Stimulated activated CD8-positive, alpha-beta memory T cell treated with anti-CD3 and anti-CD28 coated beads, Interleukin-2, amount 100 ng/mL, for 48 hours (primary cell): ENCODE measurements around the gene TCP10L.
"Not testable (repeated sequence)": the region's sequence is repeated elsewhere in the genome, so short reads cannot be mapped to it uniquely, and the experiment has no call there.

ENCODE experiments used
- DNase-seq, 2 donors: peaks; one replicate each; pipeline ENCODE4 v3.0.0-alpha.2; 2020; ENCODE audit warnings: low read depth in 2 of 2

Gene TCP10L

DNA sequence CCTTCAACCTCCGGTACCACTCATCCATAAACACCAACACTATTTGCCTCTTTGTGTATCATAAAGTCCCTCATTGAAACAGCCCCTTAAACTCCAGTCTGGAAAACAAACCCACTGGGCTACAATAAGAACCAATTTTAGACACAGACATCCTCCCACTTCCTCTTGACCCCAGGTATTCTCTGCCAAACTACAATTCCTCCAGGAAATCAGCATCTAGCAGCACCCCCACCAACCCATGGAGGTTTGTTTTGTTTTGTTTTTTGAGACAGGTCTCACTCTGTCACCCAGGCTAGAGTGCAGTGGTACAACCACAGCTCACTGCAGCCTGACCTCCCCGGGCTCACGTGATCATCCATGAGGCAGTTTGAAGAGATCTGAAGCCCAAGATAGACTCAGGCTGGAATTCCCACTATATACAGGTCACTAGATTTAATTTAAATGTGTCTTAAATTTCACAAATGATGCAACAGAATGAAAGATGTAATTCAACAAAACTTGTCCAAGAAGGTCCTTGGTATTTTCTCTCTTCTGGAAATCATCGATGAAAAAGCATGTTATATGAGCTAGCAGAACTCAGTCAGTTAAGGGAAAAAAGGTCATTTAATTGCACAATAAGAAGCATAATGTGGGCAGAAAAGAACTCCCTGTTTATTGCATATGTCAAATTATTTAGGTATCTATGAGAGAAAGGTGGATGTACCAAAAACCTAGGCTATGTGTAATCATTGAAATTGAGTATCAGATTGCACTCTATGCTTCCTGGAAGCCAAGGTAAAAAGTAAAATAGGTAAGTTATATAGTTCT lies 30.3 kb downstream of the TCP10L start:
- DNase-seq, result no peak

DNA sequence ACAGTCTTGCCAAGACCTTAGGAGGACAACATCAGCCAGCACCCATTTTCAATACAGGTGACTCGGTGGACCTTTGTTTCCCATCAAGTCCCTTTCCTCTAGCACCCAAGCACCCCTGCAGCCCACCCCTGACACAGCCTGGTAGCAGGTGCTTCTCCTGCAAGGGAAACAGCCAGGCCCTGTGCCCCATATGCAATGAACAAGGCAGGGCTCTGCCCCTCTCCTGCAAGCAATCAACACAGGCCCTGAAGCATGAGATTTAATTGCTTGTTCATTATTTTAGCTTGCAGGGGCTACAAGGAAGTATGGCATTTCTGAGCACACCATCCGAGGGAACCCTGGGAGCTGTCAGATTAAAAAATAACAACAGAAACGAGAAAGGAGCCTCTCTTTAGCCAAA lies 35.4 kb downstream of the TCP10L start:
- no peak for DNase-seq

DNA sequence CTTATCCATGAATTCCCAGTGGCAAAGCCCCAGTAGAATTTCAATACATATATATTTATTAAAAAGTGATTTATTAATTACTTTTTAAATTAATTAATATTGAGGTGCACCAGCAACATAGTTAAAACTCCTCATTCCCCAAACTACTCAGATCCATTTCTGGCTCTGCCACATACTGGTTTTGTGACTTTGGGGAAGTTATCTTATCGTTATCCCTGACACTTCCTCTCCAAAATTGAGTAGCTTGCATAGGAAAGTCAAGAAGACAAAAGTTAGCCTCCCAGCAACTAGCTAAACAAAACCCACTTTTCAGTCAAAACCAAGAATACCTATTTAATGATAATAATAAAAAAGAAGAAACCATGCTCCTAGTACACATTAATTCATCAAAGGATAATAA lies 35.9 kb downstream of the TCP10L start:
- no peak for DNase-seq

DNA sequence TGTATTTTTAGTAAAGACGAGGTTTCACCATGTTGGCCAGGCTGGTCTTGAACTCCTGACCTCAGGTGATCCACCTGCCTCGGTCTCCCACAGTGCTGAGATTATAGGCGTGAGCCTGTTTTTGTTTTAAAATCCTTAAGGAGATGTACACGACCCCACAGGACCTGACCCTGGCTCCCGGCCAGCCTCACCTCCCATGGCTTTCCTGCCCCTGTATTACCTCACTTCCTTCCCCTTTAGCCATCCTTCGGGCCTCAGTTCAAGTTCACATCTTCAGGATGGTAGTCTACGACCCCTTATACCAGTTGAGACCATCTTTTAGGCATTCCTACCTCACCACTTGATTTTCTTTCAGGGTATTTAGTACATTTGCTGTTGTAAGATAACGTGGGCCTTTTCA lies 36.3 kb downstream of the TCP10L start:
- DNase-seq, result no peak

GRCh38 chr21:32547018-32547417 lies 38.3 kb downstream of the TCP10L start:
- no peak for DNase-seq

- DNase-seq, result no peak
Measured at GRCh38 chr21:32545948-32546441, 39.3 kb downstream of the TCP10L start.

DNA sequence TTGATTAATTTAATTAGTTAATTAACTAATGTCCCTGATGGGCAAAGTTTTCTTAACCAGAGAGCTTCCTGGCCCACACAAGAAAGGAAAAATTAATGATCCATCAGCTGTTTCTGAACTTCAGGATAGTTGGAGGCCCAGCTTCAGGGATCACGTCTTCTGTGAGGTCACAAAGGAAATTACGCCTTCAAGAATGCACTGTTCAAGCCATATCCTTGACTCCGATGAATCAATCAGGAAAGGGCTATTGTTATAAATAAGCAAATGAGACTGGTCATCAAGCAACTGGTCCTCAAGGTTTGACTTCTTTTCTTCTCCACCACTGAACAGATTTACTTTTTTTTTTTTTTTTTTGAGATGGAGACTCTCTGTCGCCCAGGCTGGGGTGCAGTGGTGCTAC lies 40.6 kb downstream of the TCP10L start:
- DNase-seq, result no peak

DNA sequence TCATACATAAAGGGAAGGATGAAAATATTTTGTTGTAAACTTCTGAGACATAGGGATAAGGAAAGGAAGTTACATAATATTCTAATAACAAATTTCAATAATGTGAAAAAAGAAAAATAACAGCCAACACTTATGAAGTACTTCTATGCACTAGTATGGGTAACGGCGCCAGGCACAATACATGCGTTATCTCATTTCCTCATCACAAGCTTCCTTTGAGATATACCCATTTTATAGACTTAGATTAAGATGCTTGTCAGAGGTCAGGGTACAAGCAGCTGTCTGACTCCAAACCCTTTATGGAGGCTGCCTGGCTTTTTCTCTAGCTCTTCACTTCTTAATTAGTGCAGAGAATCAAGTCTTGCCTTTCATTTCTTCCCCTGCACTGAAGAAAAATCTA lies 41.3 kb downstream of the TCP10L start:
- DNase-seq, result no peak

- DNase-seq, result not testable (repeated sequence)
Measured at GRCh38 chr21:32543056-32543455, 42.3 kb downstream of the TCP10L start.

GRCh38 chr21:32539378-32539777 lies 45.9 kb downstream of the TCP10L start:
- no peak for DNase-seq

DNA sequence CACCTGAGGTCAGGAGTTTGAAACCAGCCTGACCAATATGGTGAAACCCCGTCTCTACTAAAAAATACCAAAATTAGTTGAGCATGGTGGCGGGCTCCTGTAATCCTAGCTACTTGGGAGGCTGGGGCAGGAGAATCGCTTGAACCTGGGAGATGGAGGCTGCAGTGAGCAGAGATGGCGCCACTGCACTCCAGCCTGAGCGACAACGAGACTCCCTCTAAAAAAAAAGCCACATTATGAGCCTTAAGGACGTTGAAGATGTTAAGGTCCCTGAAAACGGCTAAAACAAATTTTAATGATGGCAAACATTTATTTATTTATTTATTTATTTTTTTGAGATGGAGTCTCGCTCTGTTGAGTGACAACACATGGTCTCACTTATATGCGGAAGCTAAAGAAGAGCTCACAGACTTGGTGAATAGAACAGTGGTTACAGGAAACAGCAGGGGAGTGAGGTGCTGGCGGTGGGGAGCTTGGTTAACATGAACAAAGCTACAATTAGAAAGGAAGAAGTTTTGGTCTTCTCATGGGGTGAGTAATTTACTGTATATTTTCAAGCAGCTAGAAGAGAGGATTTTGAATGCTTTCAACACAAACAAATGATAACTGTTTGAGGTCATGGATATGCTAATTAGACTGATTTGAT lies 47.1 kb downstream of the TCP10L start:
- DNase-seq, result no peak

DNA sequence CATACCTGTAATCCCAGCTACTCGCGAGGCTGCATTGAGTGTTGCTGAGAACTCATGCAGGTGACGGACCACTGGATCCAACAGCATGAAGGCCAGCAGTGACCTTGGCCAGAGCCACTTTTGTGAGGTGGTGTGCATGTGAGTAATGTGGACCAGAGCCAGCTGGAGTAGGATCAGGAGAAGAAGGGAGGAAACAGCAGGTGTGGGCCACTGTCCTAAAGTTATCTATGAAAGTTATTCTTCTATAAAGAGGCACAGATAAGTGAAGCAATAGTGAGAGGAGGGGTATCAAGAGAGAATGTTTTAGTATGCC lies 47.8 kb downstream of the TCP10L start:
- no peak for DNase-seq

- DNase-seq, result no peak
Measured at GRCh38 chr21:32535612-32536011, 49.7 kb downstream of the TCP10L start.

DNA sequence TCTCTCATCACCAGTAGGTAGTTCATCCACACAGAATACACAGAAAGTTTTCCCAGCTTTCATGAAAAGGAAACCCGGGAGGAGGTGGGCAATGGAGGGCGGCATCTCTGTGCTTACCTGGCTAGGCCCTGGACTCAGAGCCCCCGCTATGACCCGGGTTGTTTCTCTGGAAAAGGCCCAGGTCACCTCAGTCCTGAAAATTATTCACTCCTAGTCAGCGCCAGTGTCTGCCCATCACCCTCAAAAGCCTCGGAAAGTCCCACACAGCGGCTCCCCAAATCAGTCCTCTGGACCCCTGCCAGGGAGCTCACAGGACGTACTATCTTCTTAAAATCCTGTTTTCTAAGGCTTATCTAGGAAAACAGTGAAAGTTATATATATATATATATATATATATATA lies 51.2 kb downstream of the TCP10L start:
- DNase-seq, result no peak

DNA sequence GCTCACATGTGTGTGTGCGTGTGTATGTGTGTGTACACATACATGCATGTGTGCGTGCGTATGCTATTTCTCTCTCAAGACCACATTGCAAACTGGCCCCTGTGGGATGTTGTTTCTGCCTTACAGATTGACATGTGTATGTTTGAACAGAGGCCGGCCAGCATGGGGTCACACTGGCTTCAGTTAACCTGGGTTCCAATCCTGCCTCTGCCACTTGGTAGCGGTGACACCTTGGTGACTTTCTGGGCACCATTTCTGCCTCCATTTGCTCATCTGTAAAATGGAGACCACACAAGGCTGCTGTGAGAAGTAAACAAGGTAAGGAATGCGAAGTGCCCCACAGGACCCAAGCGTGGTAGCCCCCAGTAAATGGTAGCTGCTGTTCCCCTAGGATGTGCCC lies 51.7 kb downstream of the TCP10L start:
- DNase-seq, result no peak

DNA sequence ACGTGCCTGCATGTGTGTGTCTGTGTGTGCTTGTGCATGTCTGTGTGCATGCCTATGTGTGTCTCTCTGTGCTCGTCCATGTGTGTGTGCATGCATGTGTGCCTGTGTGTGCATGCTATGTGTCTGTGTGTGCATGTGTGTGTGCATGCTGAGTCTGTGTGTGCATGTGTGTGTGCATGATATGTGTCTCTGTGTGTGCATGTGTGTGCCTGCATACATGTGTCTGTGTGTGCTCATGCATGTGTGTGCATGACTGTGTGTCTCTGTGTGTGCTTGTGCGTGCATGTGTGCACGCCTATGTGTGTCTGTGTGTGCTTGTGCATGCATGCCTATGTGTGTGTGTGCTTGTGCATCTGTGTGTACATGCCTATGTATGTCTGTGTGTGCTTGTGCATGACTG lies 52.3 kb downstream of the TCP10L start:
- DNase-seq, result no peak

- no peak for DNase-seq
Measured at GRCh38 chr21:32532636-32533035, 52.7 kb downstream of the TCP10L start.

DNA sequence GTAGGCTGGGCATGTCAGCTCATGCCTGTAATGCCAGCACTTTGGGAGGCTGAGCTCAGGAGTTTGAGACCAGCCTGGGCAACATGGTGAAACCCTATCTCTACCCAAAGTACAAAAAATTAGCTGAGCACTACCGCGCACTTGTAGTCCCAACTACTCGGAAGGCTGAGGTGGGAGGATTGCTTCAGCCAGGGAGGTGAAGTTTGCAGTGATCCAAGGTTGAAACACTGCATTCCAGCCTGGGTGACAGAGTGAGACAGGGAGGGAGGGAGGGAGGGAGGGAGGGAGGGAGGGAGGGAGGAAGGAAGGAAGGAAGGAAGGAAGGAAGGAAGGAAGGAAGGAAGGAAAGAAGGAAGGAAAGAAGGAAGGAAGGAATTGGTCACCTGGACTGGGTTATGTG lies 53.8 kb downstream of the TCP10L start:
- DNase-seq, result not testable (repeated sequence)

GRCh38 chr21:32530809-32531208 lies 54.5 kb downstream of the TCP10L start:
- not testable (repeated sequence) for DNase-seq

DNA sequence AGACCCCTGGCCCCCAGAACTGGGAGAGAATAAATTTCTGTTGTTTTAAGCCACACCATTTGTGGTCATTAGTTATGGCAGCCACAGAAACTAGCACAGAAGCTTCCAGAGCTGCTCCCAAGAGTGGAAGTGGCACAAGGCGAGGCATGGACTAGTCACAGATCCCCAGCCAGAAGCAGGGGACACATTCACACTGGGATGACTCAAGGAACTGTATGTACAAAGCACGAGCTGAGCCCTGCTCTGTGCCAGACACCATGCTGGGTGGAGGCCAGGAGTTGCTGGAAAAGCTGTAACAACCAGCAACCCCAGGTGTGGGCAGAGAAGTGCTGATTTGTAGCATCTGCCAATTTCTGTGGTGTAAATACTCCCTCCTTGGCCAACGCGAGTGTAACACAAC lies 55.6 kb downstream of the TCP10L start:
- DNase-seq, result no peak

DNA sequence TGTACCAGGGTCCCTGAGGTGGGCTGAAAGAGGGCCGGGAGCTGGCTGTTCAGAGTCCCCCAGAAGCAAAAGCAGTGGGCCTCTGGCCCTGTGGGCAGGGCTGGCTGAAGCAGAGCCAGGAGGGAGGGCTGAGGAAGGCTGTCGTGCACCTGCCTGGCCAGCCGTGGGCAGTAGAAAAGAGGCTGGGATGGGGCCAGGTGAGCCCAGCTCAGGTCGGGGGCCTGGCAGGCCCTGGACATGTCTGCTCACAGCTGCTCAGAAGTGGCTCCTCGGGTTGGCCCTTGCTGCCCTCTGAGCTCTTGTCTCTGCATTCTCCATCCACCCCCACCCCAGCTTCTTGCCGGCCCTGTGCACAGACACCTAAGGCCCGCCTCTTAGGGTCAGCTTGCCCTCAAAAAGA lies 60.0 kb downstream of the TCP10L start:
- no peak for DNase-seq

DNA sequence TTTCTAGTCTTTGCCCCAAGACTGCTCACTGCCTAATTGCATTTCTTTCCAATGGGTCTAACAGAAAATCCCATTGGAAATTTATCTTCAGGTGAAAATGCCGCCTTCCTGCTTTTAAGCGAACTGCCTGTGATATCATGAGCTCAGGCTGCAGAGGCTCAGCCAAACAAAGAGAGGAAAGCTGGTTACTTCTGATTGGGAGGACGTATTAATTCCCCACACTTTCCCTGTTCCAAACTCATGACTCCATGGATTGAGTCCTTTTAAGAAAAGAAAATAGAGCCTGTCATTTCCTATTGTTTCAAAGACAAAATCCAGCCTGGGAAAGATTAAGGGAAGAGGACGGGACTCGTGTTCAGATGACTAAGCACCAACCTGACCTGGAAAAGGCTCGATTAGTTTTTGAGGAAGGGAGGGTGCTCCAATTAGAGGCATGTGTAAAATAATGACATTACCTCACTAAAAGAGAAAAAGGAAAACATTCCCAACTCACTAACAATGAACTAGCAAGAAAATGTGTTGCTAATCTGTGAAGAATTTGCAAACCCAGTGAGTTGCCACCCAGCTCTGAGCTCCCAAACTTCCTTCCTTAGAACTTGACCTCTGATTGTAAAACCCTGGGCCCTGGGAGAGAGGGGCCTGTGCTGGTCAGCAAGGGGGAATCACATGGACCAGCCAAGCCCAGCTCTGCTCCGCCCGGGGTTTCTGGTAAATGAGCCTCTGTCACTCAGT lies 61.2 kb downstream of the TCP10L start:
- no peak for DNase-seq
